Activated T-cell treated with anti-CD3 and anti-CD28 coated beads for 24 hours (primary cell): ENCODE results near the gene RCN2.

ENCODE experiments used
- DNase-seq: peaks from one replicate; pipeline ENCODE4 v3.0.0-alpha.2; 2020; ENCODE audit warnings: low read depth

RCN2 gene

DNA sequence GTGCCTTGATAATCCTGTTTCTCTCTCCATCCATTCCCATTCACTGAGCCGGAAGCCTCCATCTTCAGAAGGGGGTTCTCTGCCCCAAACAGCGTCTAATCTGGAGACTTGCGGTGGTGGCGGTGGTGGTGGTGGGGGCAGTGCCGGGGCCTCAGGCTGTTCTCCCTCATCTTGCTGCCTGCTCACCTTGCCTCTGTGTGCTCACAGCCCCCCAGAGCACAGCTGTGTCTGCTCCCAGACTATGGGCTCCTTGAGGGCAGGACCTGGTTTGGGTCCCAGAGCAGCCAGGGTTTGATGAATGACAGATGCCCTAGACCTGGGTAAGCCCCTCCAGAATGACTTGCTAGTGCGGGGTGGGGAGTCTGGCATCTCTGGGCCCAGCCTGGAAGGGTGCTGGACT lies 62.9 kb downstream of the RCN2 start:
- no peak for DNase-seq

DNA sequence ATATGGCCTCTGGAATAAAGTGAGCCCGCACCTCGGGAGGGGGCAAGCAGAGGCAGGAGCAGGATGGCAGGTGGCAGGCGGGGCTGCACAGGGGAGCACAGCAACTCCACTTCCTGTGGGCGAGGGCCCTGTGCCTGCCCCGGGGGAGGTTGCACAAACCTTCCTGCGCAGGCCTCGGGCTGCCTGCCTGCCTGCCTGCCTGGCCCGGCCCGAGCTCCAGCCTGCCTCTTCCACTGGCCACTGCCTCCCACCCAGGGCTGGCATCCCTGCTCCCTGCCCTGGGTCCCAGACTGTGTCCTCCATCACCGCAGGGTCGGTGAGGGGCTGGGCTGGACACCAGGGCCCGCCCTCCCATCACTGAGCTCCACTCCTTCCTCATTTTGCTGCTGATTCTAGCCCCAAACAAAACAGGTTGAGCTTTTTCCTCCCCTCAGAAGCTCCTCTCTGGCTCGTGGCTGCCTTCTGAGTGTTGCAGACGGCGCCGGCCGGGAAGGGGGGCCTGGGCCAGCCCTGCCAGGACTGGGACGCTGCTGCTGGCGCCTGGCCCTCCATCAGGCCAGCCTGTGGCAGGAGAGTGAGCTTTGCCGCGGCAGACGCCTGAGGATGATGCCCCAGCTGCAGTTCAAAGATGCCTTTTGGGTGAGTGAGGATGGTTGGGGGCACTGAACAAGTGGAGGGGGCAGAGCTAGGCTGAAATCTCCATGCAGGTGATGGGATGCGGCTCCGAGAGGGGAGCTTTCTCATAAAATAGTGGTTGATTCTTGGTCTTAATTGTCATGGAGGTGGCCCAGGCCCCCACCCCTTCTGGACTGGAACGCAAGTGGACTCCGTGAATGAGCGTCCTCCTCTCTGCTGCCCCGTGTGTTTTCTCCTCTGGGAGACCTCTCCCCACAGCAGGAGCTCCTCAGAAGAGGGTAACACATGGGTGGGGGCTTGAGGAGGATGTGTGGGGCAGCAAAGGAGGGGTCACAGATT lies 63.7 kb downstream of the RCN2 start, which contains the start of gene PSTPIP1:
Gene PSTPIP1, plus strand, starts transcription at position 156 of the 975 bp plus-strand sequence. Its CDS starts 448 bp downstream, at position 604.
- DNase-seq, result peak; percentile 52

DNA sequence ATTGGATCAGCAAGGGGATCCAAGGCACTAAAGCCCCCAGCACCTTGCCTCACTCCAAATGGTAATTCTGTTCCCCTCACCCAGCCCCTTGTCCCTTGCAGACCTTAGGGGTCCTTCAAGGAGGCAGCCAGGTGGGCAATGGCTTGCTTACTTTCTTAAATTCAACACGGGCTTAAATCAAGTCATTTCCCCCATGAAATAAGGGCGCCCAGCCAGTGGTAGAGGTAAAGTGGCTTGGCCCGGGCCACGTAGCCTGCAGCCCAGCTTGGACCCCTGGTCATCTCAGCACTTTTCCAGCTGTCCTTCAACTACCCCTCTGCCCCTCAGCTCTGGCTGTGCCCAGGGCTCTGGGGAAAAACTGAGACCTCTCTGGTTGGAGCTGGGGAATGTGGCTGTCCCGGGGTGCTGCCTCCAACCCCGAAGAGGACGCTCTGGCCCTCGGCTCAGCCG lies 64.6 kb downstream of the RCN2 start:
- DNase-seq, result no peak

- DNase-seq, result peak; percentile 57
These were observed 65.2 kb downstream of the RCN2 start for GRCh38 chr15:76996526-76997401.

DNA sequence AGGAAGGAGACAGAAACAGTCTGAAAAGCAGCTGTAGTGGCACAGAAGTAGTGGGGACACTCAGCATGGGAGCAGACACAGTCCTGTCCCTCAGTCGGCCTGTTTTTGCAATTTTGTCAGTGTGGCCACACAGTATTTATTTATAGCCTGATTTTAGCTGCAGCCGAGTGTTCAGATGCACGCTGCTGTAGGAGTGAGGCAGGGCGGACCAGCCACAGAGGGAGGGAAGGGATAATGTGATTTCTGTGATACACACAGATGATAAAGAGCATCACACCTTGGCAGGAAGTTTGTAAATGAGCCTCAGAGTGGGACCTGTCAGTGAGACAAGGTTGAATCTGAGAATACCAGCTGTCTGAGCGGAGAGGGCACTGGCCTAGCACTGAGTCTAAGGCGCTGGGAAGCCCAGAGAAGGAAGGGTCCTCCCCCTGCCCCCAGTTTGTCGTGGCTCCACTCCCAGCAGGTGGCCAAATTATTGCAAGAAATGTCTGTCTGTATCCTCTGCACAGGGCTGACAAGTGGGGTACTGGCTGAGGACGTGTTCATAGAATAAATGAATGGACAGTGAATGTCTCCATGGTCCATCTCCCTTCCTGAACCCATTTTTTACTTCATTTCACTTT lies 67.2 kb downstream of the RCN2 start:
- no peak for DNase-seq

DNA sequence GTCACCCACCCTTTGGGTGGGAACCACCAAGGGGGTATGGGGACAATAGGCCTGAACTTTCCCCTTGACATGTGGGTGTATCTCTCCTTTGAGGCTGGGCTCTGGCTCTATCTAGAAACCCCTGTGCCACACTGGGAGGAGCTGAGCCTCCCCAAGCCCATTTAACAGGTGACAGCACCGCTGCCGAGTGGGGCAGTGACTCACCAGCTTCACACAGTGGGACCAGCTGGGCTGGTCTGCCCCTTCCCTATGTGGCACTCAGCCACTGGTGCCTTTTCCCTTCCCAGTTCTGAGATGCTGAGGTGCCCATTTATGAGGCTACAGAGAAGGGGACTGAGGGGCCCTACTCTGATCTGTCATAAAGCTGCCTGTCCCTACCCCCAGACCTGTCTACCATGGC lies 68.4 kb downstream of the RCN2 start:
- no peak for DNase-seq

DNA sequence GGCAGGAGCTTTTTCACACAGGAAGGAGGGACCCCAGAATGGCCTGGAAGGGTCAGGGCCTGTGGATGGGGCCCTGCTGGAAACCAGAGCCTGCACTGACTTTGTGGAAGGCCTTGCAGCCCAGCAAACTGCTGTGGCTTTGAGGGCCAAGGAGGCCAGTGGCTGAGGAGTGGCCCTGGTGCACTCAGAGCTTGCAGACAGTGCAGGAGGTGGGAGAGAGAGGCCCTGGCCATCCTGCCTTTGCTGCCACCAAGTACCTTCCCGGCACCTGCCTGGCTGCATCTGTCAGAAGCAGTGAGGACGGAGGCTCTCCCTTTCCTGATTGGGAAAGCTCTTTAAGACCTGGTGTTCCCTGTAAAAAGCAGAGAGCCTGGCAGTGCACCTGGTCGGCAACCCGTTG lies 69.8 kb downstream of the RCN2 start:
- DNase-seq, result no peak

- no peak for DNase-seq
These were observed 70.4 kb downstream of the RCN2 start for GRCh38 chr15:77001966-77002365.

- no peak for DNase-seq
These were observed 70.9 kb downstream of the RCN2 start for GRCh38 chr15:77002436-77002835.

DNA sequence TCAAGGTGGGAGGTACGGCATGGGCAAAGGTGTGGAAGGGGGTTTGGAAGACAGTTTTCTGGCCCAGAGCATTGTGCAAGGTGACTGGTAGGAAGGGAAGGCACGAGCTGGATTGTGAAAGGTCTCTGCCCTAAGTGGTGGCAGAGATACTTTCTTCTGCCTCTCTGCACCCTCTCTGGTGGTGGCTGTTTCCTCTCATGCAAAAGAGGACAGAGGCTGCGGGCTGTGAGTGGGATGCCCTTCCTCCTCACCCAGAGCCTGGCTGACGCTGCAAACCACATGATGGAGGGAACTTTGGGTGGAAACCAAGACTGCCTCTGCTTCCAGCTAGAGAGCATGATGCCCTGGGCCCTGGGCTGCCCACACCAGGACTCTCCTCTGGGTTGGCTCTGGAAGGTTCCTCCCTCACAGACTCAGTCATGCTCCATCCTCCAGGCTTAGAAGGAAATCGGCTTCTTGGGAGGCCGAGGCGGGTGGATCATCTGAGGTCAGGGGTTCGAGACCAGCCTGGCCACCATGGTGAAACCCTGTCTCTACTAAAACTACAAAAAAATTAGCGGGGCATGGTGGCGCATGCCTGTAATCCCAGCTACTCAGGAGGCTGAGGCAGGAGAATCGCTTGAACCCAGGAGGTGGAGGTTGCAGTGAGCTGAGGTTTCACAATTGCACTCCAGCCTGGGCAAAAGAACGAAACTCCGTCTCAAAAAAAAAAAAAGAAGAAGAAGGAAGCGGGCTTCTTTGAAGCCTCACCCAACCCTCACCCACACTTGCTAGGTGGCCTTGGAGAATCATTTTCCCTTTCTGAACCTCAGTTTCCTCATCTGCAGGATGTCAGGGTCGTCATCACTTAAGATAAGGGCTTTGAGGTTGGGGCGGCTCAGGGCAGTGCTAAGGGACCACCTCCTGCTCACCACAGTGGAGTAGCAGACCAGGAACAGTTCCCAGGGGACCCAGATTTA lies 71.7 kb downstream of the RCN2 start:
- DNase-seq, result peak; percentile 71
